SK-N-SH (cell line): ENCODE results near the gene TXNRD1.

Experiments used
- CHD2 ChIP-seq: fragments of 150-350 bp; IDR thresholded peaks from 2 replicates; pipeline ENCODE4 v1.6.1; 2018; ENCODE audit warnings: low read length; ENCODE audit not compliant: partially characterized antibody
- CTCF ChIP-seq: fragments of 200-600 bp; sonication (generic); IDR thresholded peaks from 2 replicates; pipeline ENCODE4 v1.6.1; 2017; ENCODE audit warnings: antibody characterized with exemption, mild to moderate bottlenecking, moderate library complexity
- GABPA ChIP-seq: IDR thresholded peaks from 2 replicates; pipeline ENCODE4 v1.4.0; 2012; ENCODE audit warnings: low read depth, mild to moderate bottlenecking
- JUND ChIP-seq: IDR thresholded peaks from 2 replicates; pipeline ENCODE4 v1.4.0; 2012
- RFX5 ChIP-seq: IDR thresholded peaks from 2 replicates; pipeline ENCODE4 v1.6.1; 2012; ENCODE audit warnings: mild to moderate bottlenecking, improper control_type of control experiment, low read length
- SIN3A ChIP-seq: IDR thresholded peaks from 2 replicates; pipeline ENCODE4 v1.6.1; 2012; ENCODE audit warnings: low read depth, mild to moderate bottlenecking, low read length, moderate library complexity, borderline replicate concordance
- SMC3 ChIP-seq: IDR thresholded peaks from 2 replicates; pipeline ENCODE4 v1.6.1; 2012; ENCODE audit warnings: low read depth, low read length, improper control_type of control experiment
- TAF1 ChIP-seq: IDR thresholded peaks from 2 replicates; pipeline ENCODE4 v1.6.1; 2012; ENCODE audit warnings: low read depth, mild to moderate bottlenecking, low read length, moderate library complexity, borderline replicate concordance
- TCF12 ChIP-seq: IDR thresholded peaks from 2 replicates; pipeline ENCODE4 v1.4.0; 2012
- TEAD4 ChIP-seq: IDR thresholded peaks from 2 replicates; pipeline ENCODE4 v1.4.0; 2012; ENCODE audit warnings: mild to moderate bottlenecking, borderline replicate concordance; ENCODE audit not compliant: insufficient read depth
- YY1 ChIP-seq: IDR thresholded peaks from 2 replicates; pipeline ENCODE4 v1.4.0; 2012; ENCODE audit warnings: low read depth, mild to moderate bottlenecking
- TF ChIP-seq, protein P1 (sequence below): IDR thresholded peaks from 2 replicates; pipeline ENCODE4 v1.4.0; 2012; ENCODE audit warnings: low read depth, borderline replicate concordance

GRCh38 chr12:104297477-104298113 lies 82.0 kb downstream of the TXNRD1 start:
- TF ChIP-seq TEAD4 (no peak), CTCF (no peak), JUND (no peak), YY1 (no peak), SIN3A (no peak), GABPA (no peak), TCF12 (0 out of 2 replicates have a peak, but pooled peaks have one; percentile 42), RFX5 (no peak), SMC3 (no peak), TAF1 (no peak), CHD2 (no peak)
- TF ChIP-seq, protein P1, sequence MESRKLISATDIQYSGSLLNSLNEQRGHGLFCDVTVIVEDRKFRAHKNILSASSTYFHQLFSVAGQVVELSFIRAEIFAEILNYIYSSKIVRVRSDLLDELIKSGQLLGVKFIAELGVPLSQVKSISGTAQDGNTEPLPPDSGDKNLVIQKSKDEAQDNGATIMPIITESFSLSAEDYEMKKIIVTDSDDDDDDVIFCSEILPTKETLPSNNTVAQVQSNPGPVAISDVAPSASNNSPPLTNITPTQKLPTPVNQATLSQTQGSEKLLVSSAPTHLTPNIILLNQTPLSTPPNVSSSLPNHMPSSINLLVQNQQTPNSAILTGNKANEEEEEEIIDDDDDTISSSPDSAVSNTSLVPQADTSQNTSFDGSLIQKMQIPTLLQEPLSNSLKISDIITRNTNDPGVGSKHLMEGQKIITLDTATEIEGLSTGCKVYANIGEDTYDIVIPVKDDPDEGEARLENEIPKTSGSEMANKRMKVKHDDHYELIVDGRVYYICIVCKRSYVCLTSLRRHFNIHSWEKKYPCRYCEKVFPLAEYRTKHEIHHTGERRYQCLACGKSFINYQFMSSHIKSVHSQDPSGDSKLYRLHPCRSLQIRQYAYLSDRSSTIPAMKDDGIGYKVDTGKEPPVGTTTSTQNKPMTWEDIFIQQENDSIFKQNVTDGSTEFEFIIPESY: no peak
